PFSK-1 (cell line): ENCODE data around the gene TPK1.

Source experiments
- FOXP2 ChIP-seq: optimal IDR thresholded peaks from 2 replicates; pipeline ENCODE3; 2011; ENCODE audit warnings: borderline replicate concordance, control low read depth, inconsistent platforms; ENCODE audit not compliant: insufficient read depth; ENCODE audit errors: extremely low read length, extremely low read depth
- POLR2AphosphoS5 ChIP-seq: IDR thresholded peaks from 2 replicates; pipeline ENCODE4 v1.6.1; 2012; ENCODE audit warnings: low read depth, mild to moderate bottlenecking, control low read depth, low read length, moderate library complexity
- REST ChIP-seq, 2 experiments: IDR thresholded peaks; 2 replicates each; pipeline versions ENCODE4 v1.6.1 to v1.8.0; 2011 to 2012; ENCODE audit warnings: low read depth in 2 of 2, low read length in 2 of 2, control low read depth in 1 of 2, inconsistent platforms in 1 of 2, mild to moderate bottlenecking in 1 of 2, moderate library complexity in 1 of 2; ENCODE audit not compliant: insufficient read depth in 1 of 2
- SIN3A ChIP-seq: IDR thresholded peaks from 2 replicates; pipeline ENCODE4 v1.6.1; 2012; ENCODE audit warnings: mild to moderate bottlenecking, low read length, moderate library complexity, borderline replicate concordance; ENCODE audit not compliant: insufficient read depth
- TAF1 ChIP-seq: IDR thresholded peaks from 2 replicates; pipeline ENCODE4 v1.6.1; 2012; ENCODE audit warnings: low read length, control low read depth, borderline replicate concordance; ENCODE audit not compliant: insufficient read depth

Gene TPK1

GRCh38 chr7:144606261-144606660 is 229.6 kb downstream of the TPK1 start:
- no peak for TF ChIP-seq POLR2AphosphoS5
- TF ChIP-seq FOXP2: no peak
- TF ChIP-seq REST (IDR thresholded peaks at IDR 0.05; ENCODE audit: insufficient read depth in 1 of 2, low read depth in 2 of 2, low read length in 2 of 2): no peak
- no peak for TF ChIP-seq SIN3A
- TF ChIP-seq TAF1: no peak

- TF ChIP-seq SIN3A (no peak), TAF1 (no peak), POLR2AphosphoS5 (no peak), REST (IDR thresholded peaks at IDR 0.05; ENCODE audit: insufficient read depth in 1 of 2, low read depth in 2 of 2, low read length in 2 of 2) (no peak), FOXP2 (no peak)
Measured at GRCh38 chr7:144596953-144597352, 238.9 kb downstream of the TPK1 start.

GRCh38 chr7:144594580-144594979 is 241.3 kb downstream of the TPK1 start:
- TF ChIP-seq POLR2AphosphoS5: no peak
- TF ChIP-seq SIN3A: no peak
- TF ChIP-seq FOXP2: no peak
- TF ChIP-seq TAF1: no peak
- TF ChIP-seq REST (IDR thresholded peaks at IDR 0.05; ENCODE audit: insufficient read depth in 1 of 2, low read depth in 2 of 2, low read length in 2 of 2): no peak

GRCh38 chr7:144588559-144589051 is 247.2 kb downstream of the TPK1 start:
- TF ChIP-seq TAF1 (no peak), REST (IDR thresholded peaks at IDR 0.05; ENCODE audit: insufficient read depth in 1 of 2, low read depth in 2 of 2, low read length in 2 of 2) (no peak), FOXP2 (no peak), POLR2AphosphoS5 (no peak), SIN3A (no peak)

- no peak for TF ChIP-seq FOXP2
- TF ChIP-seq TAF1: no peak
- no peak for TF ChIP-seq REST (IDR thresholded peaks at IDR 0.05; ENCODE audit: insufficient read depth in 1 of 2, low read depth in 2 of 2, low read length in 2 of 2)
- no peak for TF ChIP-seq POLR2AphosphoS5
- no peak for TF ChIP-seq SIN3A
Measured at GRCh38 chr7:144587701-144588100, 248.2 kb downstream of the TPK1 start.
